Hepatocyte (in vitro differentiated cells): Measurements from ENCODE around the gene PTPN9.

Experiments used
- CTCF ChIP-seq: fragments of 200-600 bp; sonication (generic); IDR thresholded peaks from 2 replicates; pipeline ENCODE4 v1.5.1; 2016; ENCODE audit warnings: antibody characterized with exemption, mild to moderate bottlenecking; ENCODE audit not compliant: poor library complexity
- EZH2 ChIP-seq: fragments of 200-600 bp; sonication (generic); IDR thresholded peaks from 2 replicates; pipeline ENCODE4 v1.6.1; 2016; ENCODE audit warnings: antibody characterized with exemption, mild to moderate bottlenecking, borderline replicate concordance
- EZH2phosphoT487 ChIP-seq: fragments of 200-600 bp; sonication (generic); IDR thresholded peaks from one replicate; pipeline ENCODE4 v1.6.1; 2018; ENCODE audit warnings: antibody characterized with exemption, mild to moderate bottlenecking, low read depth, moderate library complexity; ENCODE audit not compliant: unreplicated experiment, severe bottlenecking

GRCh38 chr15:75532413-75533250, 46.5 kb downstream of the PTPN9 start:
- TF ChIP-seq CTCF = peak; percentile 40
- TF ChIP-seq EZH2phosphoT487 = no peak
- no peak for TF ChIP-seq EZH2
